ENCODE data around the gene TMEM52. TPM values are rescaled to one million over a fixed set of nuclear protein-coding genes. Genes with fewer than 3 reads are reported as not detected.

TMEM52 gene
- total and polyA plus RNA-seq, 9 donors: 0.42 to 3.3 (median 2.3) TPM

- H3K4me3 ChIP-seq: no peak overlapping the region
- WGBS, 3 donors: 85 to 93% (median 89%) methylated on average over 9 of the region's 9 CpGs
- no peaks in the 10 kb centered on the region for H3K9me3 ChIP-seq
- H3K36me3 ChIP-seq: no peaks in the 10 kb centered on the region
- H3K27me3 ChIP-seq: no peaks in the 10 kb centered on the region
- H3K4me1 ChIP-seq (ENCODE audit: insufficient read depth): no peaks in the 10 kb centered on the region
- DNase-seq: no peak
- intact Hi-C loops (cut with DNase I): no loop called here
- H3K27ac ChIP-seq: no peak overlapping the region
- TF ChIP-seq EP300 (IDR thresholded peaks at IDR 0.05) (no peak), POLR2A (IDR thresholded peaks at IDR 0.05) (no peak), CTCF (IDR thresholded peaks at IDR 0.05) (no peak)
Measured at GRCh38 chr1:1954015-1954414, 34.9 kb upstream of the TMEM52 start.

GRCh38 chr1:1950940-1951339, 31.9 kb upstream of the TMEM52 start:
- DNase-seq: no peak
- no peak overlapping the region for H3K4me3 ChIP-seq
- no peak for TF ChIP-seq EP300 (IDR thresholded peaks at IDR 0.05)
- TF ChIP-seq CTCF (IDR thresholded peaks at IDR 0.05): no peak
- no peak for TF ChIP-seq POLR2A (IDR thresholded peaks at IDR 0.05)
- no peaks in the 10 kb centered on the region for H3K9me3 ChIP-seq
- H3K27ac ChIP-seq: no peak overlapping the region
- 75 to 80% (median 76%) methylated on average over 5 of the region's 5 CpGs for WGBS, 3 donors
- intact Hi-C loops (cut with DNase I): no loop called here
- H3K4me1 ChIP-seq (ENCODE audit: insufficient read depth): peaks cover 3% of the 10 kb centered on the region
- H3K36me3 ChIP-seq: no peaks in the 10 kb centered on the region
- H3K27me3 ChIP-seq: no peaks in the 10 kb centered on the region

GRCh38 chr1:1948783-1949182, 29.7 kb upstream of the TMEM52 start:
- Histone ChIP-seq H3K4me1 (ENCODE audit: insufficient read depth) (peaks cover 3% of the 10 kb centered on the region), H3K4me3 (no peak overlapping the region), H3K36me3 (no peaks in the 10 kb centered on the region), H3K27me3 (no peaks in the 10 kb centered on the region), H3K9me3 (no peaks in the 10 kb centered on the region), H3K27ac (no peak overlapping the region)
- TF ChIP-seq POLR2A (IDR thresholded peaks at IDR 0.05) (no peak), EP300 (IDR thresholded peaks at IDR 0.05) (no peak), CTCF (IDR thresholded peaks at IDR 0.05) (no peak)
- 41 to 55% (median 50%) methylated on average over 1 of the region's 1 CpG for WGBS, 3 donors
- DNase-seq: no peak
- intact Hi-C loops (cut with DNase I): loop anchor here in 3 of 4 donors (5.0 to 10.0 kb wide), 4 partner anchors 79 to 226 kb away; no protein-coding TSS in a partner anchor

- intact Hi-C loops (cut with DNase I): loop anchor here in 3 of 4 donors (5.0 to 10.0 kb wide), 4 partner anchors 80 to 227 kb away; no protein-coding TSS in a partner anchor
- Histone ChIP-seq H3K36me3 (no peaks in the 10 kb centered on the region), H3K9me3 (no peaks in the 10 kb centered on the region), H3K27me3 (no peaks in the 10 kb centered on the region), H3K27ac (no peak overlapping the region), H3K4me3 (no peak overlapping the region), H3K4me1 (ENCODE audit: insufficient read depth) (peaks cover 3% of the 10 kb centered on the region)
- DNase-seq: no peak
- WGBS, 3 donors: 69 to 79% (median 76%) methylated on average over 14 of the region's 14 CpGs
- TF ChIP-seq POLR2A (IDR thresholded peaks at IDR 0.05) (no peak), CTCF (IDR thresholded peaks at IDR 0.05) (no peak), EP300 (IDR thresholded peaks at IDR 0.05) (no peak)
Measured at GRCh38 chr1:1947493-1947892, 28.4 kb upstream of the TMEM52 start.

Measured in ovary (tissue), 9 donors.